Ishikawa (cell line): ENCODE measurements around the gene KIRREL3.

Experiments
- REST ChIP-seq: IDR thresholded peaks from 2 replicates; pipeline ENCODE4 v1.6.1; 2012; ENCODE audit warnings: low read depth, mild to moderate bottlenecking
- TAF1 ChIP-seq: IDR thresholded peaks from 2 replicates; pipeline ENCODE4 v1.6.1; 2012; ENCODE audit warnings: low read depth, mild to moderate bottlenecking
- YY1 ChIP-seq: IDR thresholded peaks from 2 replicates; pipeline ENCODE4 v1.6.1; 2012; ENCODE audit warnings: low read depth

DNA sequence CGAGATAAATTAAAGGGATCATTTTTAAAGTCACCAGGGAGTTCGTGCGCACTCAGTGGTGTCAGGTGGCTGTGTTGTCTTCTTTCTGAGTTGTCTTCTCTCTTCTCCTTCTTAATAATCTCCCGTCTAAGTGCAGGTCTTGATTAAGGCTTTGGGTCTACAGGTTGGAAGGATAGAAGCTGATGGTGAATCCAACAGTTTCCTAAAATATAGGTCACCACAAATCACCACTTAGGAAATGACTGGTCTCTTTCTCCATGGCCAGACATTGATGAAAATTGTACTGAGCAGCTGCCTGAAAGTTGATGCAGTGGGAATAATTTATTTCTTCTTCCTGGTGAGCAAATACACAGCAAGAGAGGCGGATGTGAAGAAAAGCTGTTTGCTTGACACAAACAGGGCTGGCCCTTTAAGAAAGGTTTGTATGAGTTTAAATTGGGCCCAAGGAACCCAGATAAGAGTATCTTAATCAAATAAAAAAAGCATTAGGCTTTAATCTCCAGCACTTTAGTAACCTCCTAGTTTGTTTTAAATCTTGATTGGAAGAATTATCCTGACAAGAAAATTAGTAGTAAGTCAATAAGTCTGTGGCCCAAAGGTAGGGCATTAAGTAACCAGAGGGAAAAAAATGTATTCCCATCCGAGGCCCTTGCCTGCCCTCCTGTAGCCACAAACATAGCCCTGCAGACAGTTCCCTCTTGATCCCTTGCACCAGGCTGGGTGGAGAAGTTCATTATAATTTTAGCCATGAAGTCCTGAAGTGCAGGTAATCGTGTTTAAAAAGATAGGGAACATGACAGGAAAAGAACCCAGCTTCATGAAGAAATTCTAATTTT is 245.8 kb downstream of the KIRREL3 start:
- TF ChIP-seq TAF1: no peak
- TF ChIP-seq REST: no peak
- no peak for TF ChIP-seq YY1
